ENCODE data around the gene BMP8B. TPM values are rescaled to one million over a fixed set of nuclear protein-coding genes. Genes with fewer than 3 reads are reported as not detected.
A peak's percentile ranks its signal among the peaks of the same experiment; 100 is the strongest.

The BMP8B gene
- total RNA-seq, 1 donor from 2014 or later: 1.3 TPM

- DNase-seq (ENCODE audit: low read depth): no peak
These were observed 29.3 kb downstream of the BMP8B start for GRCh38 chr1:39759436-39759726.

- DNase-seq (ENCODE audit: low read depth): no peak
These were observed 29.9 kb downstream of the BMP8B start for GRCh38 chr1:39758556-39759435.

GRCh38 chr1:39757501-39757900 is 31.2 kb downstream of the BMP8B start:
- DNase-seq (ENCODE audit: low read depth): no peak

- no peak for DNase-seq (ENCODE audit: low read depth)
These were observed 32.6 kb downstream of the BMP8B start for GRCh38 chr1:39755965-39756659.

GRCh38 chr1:39754906-39755504 is 33.7 kb downstream of the BMP8B start:
- DNase-seq (ENCODE audit: low read depth): no peak

- no peak for DNase-seq (ENCODE audit: low read depth)
These were observed 34.6 kb downstream of the BMP8B start for GRCh38 chr1:39754026-39754570.

- DNase-seq (ENCODE audit: low read depth): no peak
These were observed 35.3 kb downstream of the BMP8B start for GRCh38 chr1:39753132-39754025.

GRCh38 chr1:39752703-39753102 is 36.0 kb downstream of the BMP8B start:
- no peak for DNase-seq (ENCODE audit: low read depth)

- DNase-seq (ENCODE audit: low read depth): no peak
These were observed 37.1 kb downstream of the BMP8B start for GRCh38 chr1:39751595-39751994.

- no peak for DNase-seq (ENCODE audit: low read depth)
These were observed 43.5 kb downstream of the BMP8B start for GRCh38 chr1:39745016-39745670.

GRCh38 chr1:39738622-39739366 is 49.9 kb downstream of the BMP8B start, which contains the start of gene PPIE:
Gene PPIE, plus strand, starts transcription at chr1:39738882. Its CDS starts 19 bp downstream, at chr1:39738901.
- DNase-seq (ENCODE audit: low read depth): peak; percentile 74

- peak; percentile 6 for DNase-seq (ENCODE audit: low read depth)
These were observed 51.0 kb downstream of the BMP8B start for GRCh38 chr1:39737546-39738169.

- peak; percentile 57 for DNase-seq (ENCODE audit: low read depth)
These were observed 52.9 kb downstream of the BMP8B start for GRCh38 chr1:39735731-39736130.

- no peak for DNase-seq (ENCODE audit: low read depth)
These were observed 55.5 kb downstream of the BMP8B start for GRCh38 chr1:39733161-39733560.

GRCh38 chr1:39732730-39733129 is 55.9 kb downstream of the BMP8B start:
- DNase-seq (ENCODE audit: low read depth): no peak

- DNase-seq (ENCODE audit: low read depth): no peak
These were observed 58.8 kb downstream of the BMP8B start for GRCh38 chr1:39729842-39730241.

GRCh38 chr1:39729030-39729429 is 59.6 kb downstream of the BMP8B start:
- no peak for DNase-seq (ENCODE audit: low read depth)

- DNase-seq (ENCODE audit: low read depth): no peak
These were observed 60.7 kb downstream of the BMP8B start for GRCh38 chr1:39727932-39728317.

GRCh38 chr1:39727221-39727931 is 61.3 kb downstream of the BMP8B start:
- DNase-seq (ENCODE audit: low read depth): no peak

All from renal cortical epithelial cell (primary cell).